T-helper 17 cell (primary cell): ENCODE data around the gene GNS. TPM values are rescaled to one million over a fixed set of nuclear protein-coding genes. Genes with fewer than 3 reads are reported as not detected.

Experiments used
- ATAC-seq: fragments of 150-1000 bp; cut with Tn5 transposase; 2 replicates; pipeline ENCODE4 v1.10.0; 2021; ENCODE audit warnings: mild to moderate bottlenecking, moderate library complexity
- DNase-seq, 3 donors: peaks; one replicate each; pipeline versions ENCODE4 v3.0.0 to v3.0.0-alpha.2; 2020 to 2021
- H3K9me3 ChIP-seq: one replicate; pipeline ENCODE4 v1.7.0; 2013; ENCODE audit warnings: low read length, mild to moderate bottlenecking; ENCODE audit not compliant: control insufficient read depth, poor library complexity, severe bottlenecking
- H3K27ac Mint-ChIP-seq: one replicate; pipeline ENCODE4 v1.8.0; 2022; ENCODE audit warnings: mild to moderate bottlenecking, moderate library complexity, mixed read lengths
- H3K27me3 Mint-ChIP-seq: one replicate; pipeline ENCODE4 v1.8.0; 2022; ENCODE audit warnings: mixed read lengths
- H3K36me3 Mint-ChIP-seq: one replicate; pipeline ENCODE4 v1.8.0; 2022; ENCODE audit warnings: low read depth, mixed read lengths
- H3K4me1 Mint-ChIP-seq: one replicate; pipeline ENCODE4 v1.8.0; 2022; ENCODE audit warnings: mild to moderate bottlenecking, mixed read lengths
- H3K4me3 Mint-ChIP-seq: one replicate; pipeline ENCODE4 v1.8.0; 2022; ENCODE audit warnings: mild to moderate bottlenecking, moderate library complexity, mixed read lengths
- total RNA-seq, 4 donors: library from RNA in 2 of 4; stranded (reverse) in 2 of 4; gene quantifications; one replicate each; pipeline ENCODE4 v1.2.3 and lab custom pipeline; 2022 to 2026

The GNS gene
- total RNA-seq, 2 donors from 2014 or later = 21.0 to 22.4 TPM

GRCh38 chr12:64669270-64669842, 89.8 kb downstream of the GNS start:
- Mint-ChIP-seq H3K36me3 (peaks cover 3% of the 10 kb centered on the region), H3K4me3 (peak overlapping the region; percentile 93), H3K27ac (peak overlapping the region; percentile 100), H3K4me1 (peaks cover 75% of the 10 kb centered on the region), H3K27me3 (no peaks in the 10 kb centered on the region)
- DNase-seq = peak; percentile 19 to 29 (median 23)
- no peaks in the 10 kb centered on the region for H3K9me3 ChIP-seq
- ATAC-seq = peak; percentile 84

GRCh38 chr12:64667793-64668192, 91.4 kb downstream of the GNS start:
- peak overlapping the region; percentile 93 for H3K4me3 Mint-ChIP-seq
- peaks cover 68% of the 10 kb centered on the region for H3K4me1 Mint-ChIP-seq
- DNase-seq (no peak), ATAC-seq (no peak)
- no peaks in the 10 kb centered on the region for H3K27me3 Mint-ChIP-seq
- H3K36me3 Mint-ChIP-seq = peaks cover 1% of the 10 kb centered on the region
- peak overlapping the region; percentile 100 for H3K27ac Mint-ChIP-seq
- no peaks in the 10 kb centered on the region for H3K9me3 ChIP-seq

- no peak for ATAC-seq
- Mint-ChIP-seq H3K27me3 (no peaks in the 10 kb centered on the region), H3K4me3 (peak overlapping the region; percentile 93), H3K4me1 (peaks cover 69% of the 10 kb centered on the region), H3K27ac (peak overlapping the region; percentile 100), H3K36me3 (peaks cover 3% of the 10 kb centered on the region)
- H3K9me3 ChIP-seq = no peaks in the 10 kb centered on the region
- no peak for DNase-seq
Observed at GRCh38 chr12:64666054-64666914, 92.9 kb downstream of the GNS start.

GRCh38 chr12:64665514-64665913, 93.7 kb downstream of the GNS start:
- DNase-seq (peak; percentile 41 to 65 (median 43)), ATAC-seq (peak; percentile 65)
- peaks cover 3% of the 10 kb centered on the region for H3K36me3 Mint-ChIP-seq
- H3K4me3 Mint-ChIP-seq = peak overlapping the region; percentile 93
- H3K27ac Mint-ChIP-seq = peak overlapping the region; percentile 100
- H3K9me3 ChIP-seq = no peaks in the 10 kb centered on the region
- no peaks in the 10 kb centered on the region for H3K27me3 Mint-ChIP-seq
- peaks cover 68% of the 10 kb centered on the region for H3K4me1 Mint-ChIP-seq

Other genes starting within 250 kb of the GNS start
- gene RASSF3, start 148.9 kb downstream of the GNS start, total RNA-seq = 100 to 1,000 TPM; 114 to 116 TPM
- gene TBC1D30, start 65.2 kb upstream of the GNS start, total RNA-seq = under 1 TPM; 0.20 to 0.23 TPM